OCI-LY1 (cell line): ENCODE results near the gene PDE1C.

Source experiments
- H2AFZ ChIP-seq: fragments of 200-600 bp; sonication (generic), shearing (Covaris generic); 2 replicates; pipeline ENCODE4 v1.6.0; 2014; ENCODE audit warnings: antibody characterized with exemption, mild to moderate bottlenecking, low read length
- H3F3A ChIP-seq: fragments of 200-600 bp; sonication (generic), shearing (Covaris generic); 2 replicates; pipeline ENCODE4 v1.6.0; 2014; ENCODE audit warnings: mild to moderate bottlenecking, antibody characterized with exemption, low read length, moderate library complexity; ENCODE audit not compliant: insufficient read depth
- H3K27ac ChIP-seq: fragments of 200-600 bp; sonication (generic); 2 replicates; pipeline ENCODE4 v1.5.1; 2014; ENCODE audit warnings: low read length, mixed run types, mild to moderate bottlenecking, low read depth; ENCODE audit not compliant: poor library complexity, severe bottlenecking
- H3K27me3 ChIP-seq: fragments of 200-600 bp; sonication (generic); 2 replicates; pipeline ENCODE4 v1.6.0; 2014; ENCODE audit warnings: antibody characterized with exemption, mild to moderate bottlenecking, low read length, moderate library complexity; ENCODE audit not compliant: insufficient read depth
- H3K36me3 ChIP-seq: fragments of 200-600 bp; sonication (generic); 2 replicates; pipeline ENCODE4 v1.6.1; 2014; ENCODE audit warnings: mild to moderate bottlenecking, antibody characterized with exemption, low read length, moderate library complexity, mixed read lengths; ENCODE audit not compliant: insufficient read depth
- H3K4me1 ChIP-seq: fragments of 200-600 bp; sonication (generic); 2 replicates; pipeline ENCODE4 v1.5.1; 2014; ENCODE audit warnings: mild to moderate bottlenecking, low read length, moderate library complexity; ENCODE audit not compliant: insufficient read depth, severe bottlenecking
- H3K4me2 ChIP-seq: fragments of 200-600 bp; sonication (generic), shearing (Covaris generic); 2 replicates; pipeline ENCODE4 v1.6.1; 2014; ENCODE audit warnings: low read length
- H3K4me3 ChIP-seq: fragments of 200-600 bp; sonication (generic); 2 replicates; pipeline ENCODE4 v1.5.1; 2014; ENCODE audit warnings: low read length, low read depth, mild to moderate bottlenecking, mixed read lengths; ENCODE audit not compliant: poor library complexity, severe bottlenecking
- H3K79me2 ChIP-seq: fragments of 200-600 bp; shearing (Covaris generic); 2 replicates; pipeline ENCODE4 v1.6.1; 2016; ENCODE audit warnings: mixed run types, low read length, mixed read lengths; ENCODE audit not compliant: insufficient read depth
- H3K9ac ChIP-seq: fragments of 200-600 bp; sonication (generic), shearing (Covaris generic); 2 replicates; pipeline ENCODE4 v1.6.1; 2014; ENCODE audit warnings: mild to moderate bottlenecking, low read length, mixed read lengths
- H3K9me2 ChIP-seq: fragments of 200-600 bp; sonication (generic), shearing (Covaris generic); 2 replicates; pipeline ENCODE4 v1.6.1; 2014; ENCODE audit warnings: low read depth, mild to moderate bottlenecking, low read length, mixed read lengths
- H3K9me3 ChIP-seq: fragments of 200-600 bp; shearing (Covaris generic); 2 replicates; pipeline ENCODE4 v1.6.1; 2014; ENCODE audit warnings: low read length, mixed read lengths
- H4K20me1 ChIP-seq: fragments of 200-600 bp; sonication (generic), shearing (Covaris generic); 2 replicates; pipeline ENCODE4 v1.6.0; 2016; ENCODE audit warnings: mild to moderate bottlenecking, low read length; ENCODE audit not compliant: insufficient read depth
- EZH2 ChIP-seq: fragments of 200-600 bp; sonication (generic), shearing (Covaris generic); IDR thresholded peaks from 2 replicates; pipeline ENCODE4 v1.8.0; 2017; ENCODE audit warnings: borderline replicate concordance, mixed run types, mild to moderate bottlenecking, antibody characterized with exemption, low read length, moderate library complexity, mixed read lengths
- TF ChIP-seq, protein P1 (sequence below): fragments of 200-600 bp; sonication (generic), shearing (Covaris generic); IDR thresholded peaks from 2 replicates; pipeline ENCODE4 v1.5.1; 2017; ENCODE audit warnings: mild to moderate bottlenecking, antibody characterized with exemption, low read length, moderate library complexity, mixed read lengths

Gene PDE1C

DNA sequence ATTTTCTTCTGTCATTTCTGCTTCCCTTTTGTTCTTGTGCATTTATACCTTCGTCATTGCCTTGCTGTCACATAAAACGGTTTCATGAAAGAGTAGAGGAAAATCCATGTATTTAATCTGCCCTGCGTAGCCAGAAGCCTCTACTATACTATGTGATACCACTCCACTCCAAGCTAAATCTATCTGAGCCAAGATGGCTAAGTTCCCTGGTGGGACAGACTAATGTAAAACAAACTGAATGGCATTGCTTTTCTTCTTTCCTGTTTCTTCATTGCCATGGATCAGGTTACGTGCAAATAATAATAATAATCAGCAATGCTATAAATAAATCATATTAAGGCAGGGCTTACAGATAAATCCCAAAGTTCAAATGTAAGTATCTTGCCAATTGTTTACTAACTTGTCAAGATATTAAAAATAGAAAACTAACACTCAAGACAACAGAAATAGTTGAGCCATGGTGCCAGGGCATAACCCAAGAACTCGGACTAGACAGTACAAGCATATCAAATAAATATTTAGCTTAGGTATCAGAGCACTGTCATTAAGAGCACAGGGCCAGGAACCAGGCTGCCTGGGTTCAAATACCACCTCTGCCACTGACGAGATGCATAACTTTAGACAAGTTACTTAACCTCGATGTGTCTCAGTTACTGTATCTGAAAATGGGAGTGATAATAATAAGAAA lies 151.4 kb downstream of the PDE1C start:
- Histone ChIP-seq H3K9ac (no peak overlapping the region), H3K9me3 (no peaks in the 10 kb centered on the region), H3K27ac (no peak overlapping the region), H3K27me3 (no peaks in the 10 kb centered on the region), H4K20me1 (no peaks in the 10 kb centered on the region), H3F3A (no peaks in the 10 kb centered on the region), H3K79me2 (no peaks in the 10 kb centered on the region), H3K36me3 (no peaks in the 10 kb centered on the region), H3K4me1 (no peaks in the 10 kb centered on the region), H3K9me2 (no peaks in the 10 kb centered on the region), H3K4me2 (no peak overlapping the region), H2AFZ (no peak overlapping the region), H3K4me3 (no peak overlapping the region)
- TF ChIP-seq EZH2: no peak
- TF ChIP-seq, protein P1, sequence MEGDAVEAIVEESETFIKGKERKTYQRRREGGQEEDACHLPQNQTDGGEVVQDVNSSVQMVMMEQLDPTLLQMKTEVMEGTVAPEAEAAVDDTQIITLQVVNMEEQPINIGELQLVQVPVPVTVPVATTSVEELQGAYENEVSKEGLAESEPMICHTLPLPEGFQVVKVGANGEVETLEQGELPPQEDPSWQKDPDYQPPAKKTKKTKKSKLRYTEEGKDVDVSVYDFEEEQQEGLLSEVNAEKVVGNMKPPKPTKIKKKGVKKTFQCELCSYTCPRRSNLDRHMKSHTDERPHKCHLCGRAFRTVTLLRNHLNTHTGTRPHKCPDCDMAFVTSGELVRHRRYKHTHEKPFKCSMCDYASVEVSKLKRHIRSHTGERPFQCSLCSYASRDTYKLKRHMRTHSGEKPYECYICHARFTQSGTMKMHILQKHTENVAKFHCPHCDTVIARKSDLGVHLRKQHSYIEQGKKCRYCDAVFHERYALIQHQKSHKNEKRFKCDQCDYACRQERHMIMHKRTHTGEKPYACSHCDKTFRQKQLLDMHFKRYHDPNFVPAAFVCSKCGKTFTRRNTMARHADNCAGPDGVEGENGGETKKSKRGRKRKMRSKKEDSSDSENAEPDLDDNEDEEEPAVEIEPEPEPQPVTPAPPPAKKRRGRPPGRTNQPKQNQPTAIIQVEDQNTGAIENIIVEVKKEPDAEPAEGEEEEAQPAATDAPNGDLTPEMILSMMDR: no peak

DNA sequence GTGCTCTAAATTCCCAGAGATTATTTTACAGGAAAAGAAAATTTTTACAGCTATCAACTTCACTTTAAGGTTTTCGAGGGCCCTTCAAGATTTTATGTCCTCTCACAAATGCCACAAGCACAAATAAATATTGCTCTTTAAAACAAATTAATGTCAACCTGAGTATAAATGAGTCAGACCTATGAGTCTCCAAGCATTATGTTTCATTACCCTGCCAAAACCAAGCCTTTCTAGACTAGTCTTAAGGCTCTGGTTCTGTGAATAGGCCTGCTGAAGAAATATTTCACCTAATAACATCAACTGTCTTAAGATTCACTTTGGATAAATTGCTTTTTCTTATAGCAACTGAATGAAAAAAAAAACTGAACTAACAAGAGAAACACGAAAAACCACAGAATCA lies 153.0 kb downstream of the PDE1C start:
- H3K9me3 ChIP-seq: no peaks in the 10 kb centered on the region

DNA sequence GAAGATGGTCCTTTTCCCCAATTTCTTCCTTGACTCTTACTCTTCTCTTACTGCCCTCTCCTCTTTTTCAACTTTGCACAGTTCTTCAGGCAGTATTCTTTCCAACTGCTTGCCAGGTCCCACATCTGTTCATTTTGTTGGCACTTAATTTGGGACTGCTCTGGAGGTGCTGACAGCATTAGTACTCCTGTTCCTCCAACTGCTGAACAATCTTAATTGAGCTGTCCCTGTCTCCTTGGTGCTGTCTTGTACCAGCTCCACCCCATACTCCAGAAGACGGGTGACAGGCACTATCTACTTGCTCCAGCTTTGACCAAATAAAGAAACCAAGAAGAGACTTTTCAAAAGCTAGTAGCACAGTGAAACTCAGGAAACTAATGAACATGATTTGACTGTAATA lies 160.0 kb downstream of the PDE1C start:
- TF ChIP-seq EZH2: no peak
- TF ChIP-seq, protein P1: no peak
- Histone ChIP-seq H3K4me3 (no peak overlapping the region), H3K9ac (no peak overlapping the region)

More for the DNA sequence above, 153.0 kb downstream of the PDE1C start:
- no peak for TF ChIP-seq EZH2
- TF ChIP-seq, protein P1: no peak
- Histone ChIP-seq H3K9ac (no peak overlapping the region), H2AFZ (no peak overlapping the region), H3F3A (no peaks in the 10 kb centered on the region), H3K4me2 (no peak overlapping the region), H3K79me2 (no peaks in the 10 kb centered on the region), H3K4me3 (no peak overlapping the region), H3K9me2 (no peaks in the 10 kb centered on the region), H3K4me1 (no peaks in the 10 kb centered on the region), H3K27ac (no peak overlapping the region), H4K20me1 (no peaks in the 10 kb centered on the region), H3K36me3 (no peaks in the 10 kb centered on the region), H3K27me3 (no peaks in the 10 kb centered on the region)

More for the DNA sequence above, 160.0 kb downstream of the PDE1C start:
- Histone ChIP-seq H3K79me2 (no peaks in the 10 kb centered on the region), H3K27ac (no peak overlapping the region), H3K36me3 (no peaks in the 10 kb centered on the region), H3K9me3 (no peaks in the 10 kb centered on the region), H3F3A (no peaks in the 10 kb centered on the region), H4K20me1 (no peaks in the 10 kb centered on the region), H3K4me1 (no peaks in the 10 kb centered on the region), H3K9me2 (no peaks in the 10 kb centered on the region), H3K27me3 (no peaks in the 10 kb centered on the region), H2AFZ (no peak overlapping the region), H3K4me2 (no peak overlapping the region)
